NCI-H226 (cell line): ENCODE measurements around the gene GOLGA8A.
"Not testable (repeated sequence)": the region's sequence is repeated elsewhere in the genome, so short reads cannot be mapped to it uniquely, and the experiment has no call there.

Experiments used
- DNase-seq: peaks from one replicate; pipeline ENCODE4 v3.0.0-alpha.2; 2015

The GOLGA8A gene

GRCh38 chr15:34403899-34404298, 33.7 kb downstream of the GOLGA8A start:
- not testable (repeated sequence) for DNase-seq

- DNase-seq = not testable (repeated sequence)
Measured at GRCh38 chr15:34403160-34403598, 34.4 kb downstream of the GOLGA8A start.

- DNase-seq = not testable (repeated sequence)
Measured at GRCh38 chr15:34397637-34398259, 39.9 kb downstream of the GOLGA8A start.

- not testable (repeated sequence) for DNase-seq
Measured at GRCh38 chr15:34392981-34393380, 44.6 kb downstream of the GOLGA8A start.

GRCh38 chr15:34389594-34390086, 48.0 kb downstream of the GOLGA8A start:
- DNase-seq = not testable (repeated sequence)
